Amniotic stem cell (primary cell): Measurements from ENCODE around the gene DCAF17.
"Not testable (repeated sequence)": the region's sequence is repeated elsewhere in the genome, so short reads cannot be mapped to it uniquely, and the experiment has no call there.

Experiments
- DNase-seq: peaks from one replicate; lab custom pipeline; 2025; lab: John Stamatoyannopoulos, UW

DCAF17 gene

DNA sequence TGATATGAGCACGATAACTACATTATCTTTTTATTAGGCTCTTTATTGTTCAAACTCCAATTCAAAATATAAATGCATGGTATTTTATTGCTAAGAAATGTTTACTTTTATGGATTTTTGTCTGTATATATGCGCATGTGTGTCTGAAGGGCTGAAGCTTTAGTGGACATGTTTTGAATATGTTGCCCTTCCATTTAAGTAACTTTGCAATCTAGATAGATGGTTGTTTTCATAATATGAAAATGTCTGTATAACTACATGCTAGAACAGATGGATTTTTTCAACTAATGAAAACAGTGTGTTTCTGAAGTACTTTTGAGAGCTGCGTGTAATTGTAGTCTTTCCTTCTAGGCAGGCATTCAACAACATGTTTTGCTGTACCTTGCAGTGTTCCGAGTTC is 18.7 kb downstream of the DCAF17 start:
- no peak for DNase-seq

GRCh38 chr2:171459498-171459897 is 25.5 kb downstream of the DCAF17 start:
- no peak for DNase-seq

GRCh38 chr2:171460537-171460936 is 26.5 kb downstream of the DCAF17 start:
- no peak for DNase-seq

- no peak for DNase-seq
Measured at GRCh38 chr2:171469176-171469575, 35.1 kb downstream of the DCAF17 start.

GRCh38 chr2:171470129-171470528 is 36.1 kb downstream of the DCAF17 start:
- no peak for DNase-seq

DNA sequence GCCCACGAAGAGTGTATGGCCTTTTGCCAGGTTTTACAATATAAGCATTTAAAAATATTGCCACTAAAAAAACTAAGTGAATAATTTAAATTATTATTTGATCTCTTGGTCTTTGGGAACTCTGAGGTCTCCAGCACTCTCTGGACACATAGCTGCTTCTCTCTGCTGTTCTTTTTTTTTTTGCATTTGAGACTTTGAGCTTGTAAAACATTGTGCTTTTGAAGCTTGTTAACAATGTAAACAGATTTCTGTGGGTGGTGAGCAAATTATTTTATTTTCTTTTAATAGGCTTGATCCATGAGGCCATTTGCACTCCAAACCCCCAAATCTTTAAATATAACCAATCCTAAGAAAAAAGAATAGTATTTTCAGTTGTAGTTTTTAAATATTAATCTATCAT is 42.0 kb downstream of the DCAF17 start:
- DNase-seq: no peak

- no peak for DNase-seq
Measured at GRCh38 chr2:171478345-171478744, 44.3 kb downstream of the DCAF17 start.

- no peak for DNase-seq
Measured at GRCh38 chr2:171479154-171479814, 45.3 kb downstream of the DCAF17 start.

DNA sequence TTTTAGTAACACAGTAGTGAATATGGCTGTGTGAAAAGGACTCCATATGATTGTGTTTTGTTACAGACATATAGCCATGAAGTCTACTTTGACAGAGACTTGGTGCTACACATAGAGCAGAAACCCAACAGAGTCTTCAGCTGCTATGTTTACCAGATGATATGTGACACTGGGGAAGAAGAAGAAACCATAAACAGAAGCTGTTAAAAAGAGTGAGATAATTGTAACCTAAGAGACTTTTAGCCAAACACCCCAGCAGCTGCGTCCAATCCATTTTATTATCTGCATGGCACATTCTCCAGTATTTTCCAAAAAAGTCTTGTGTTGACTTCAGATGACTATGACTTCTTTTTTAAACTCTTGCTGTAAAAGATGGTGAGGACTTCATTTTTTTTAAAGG is 46.9 kb downstream of the DCAF17 start:
- DNase-seq: no peak

GRCh38 chr2:171482308-171482707 is 48.3 kb downstream of the DCAF17 start:
- no peak for DNase-seq

GRCh38 chr2:171482877-171483276 is 48.9 kb downstream of the DCAF17 start:
- DNase-seq: no peak

DNA sequence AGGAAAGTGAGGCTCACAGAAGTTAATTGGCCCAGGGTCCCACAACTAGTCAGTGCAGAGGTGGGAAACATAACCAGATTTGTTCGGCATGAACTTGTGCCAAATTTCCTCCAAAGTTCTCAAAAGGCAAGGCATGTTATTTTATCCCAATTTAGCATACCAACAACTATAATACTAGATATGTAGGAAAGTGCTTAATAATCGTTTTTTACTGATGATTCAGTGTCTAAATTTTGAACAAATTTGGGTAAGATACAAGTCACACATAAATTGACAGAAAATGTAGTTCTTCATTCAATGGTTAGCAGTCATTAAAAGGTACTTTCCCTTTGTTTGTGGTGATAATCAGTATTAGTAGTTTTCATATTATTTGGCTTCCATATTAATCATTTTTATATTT is 49.8 kb downstream of the DCAF17 start:
- DNase-seq: no peak

GRCh38 chr2:171485116-171485515 is 51.1 kb downstream of the DCAF17 start:
- DNase-seq: no peak

DNA sequence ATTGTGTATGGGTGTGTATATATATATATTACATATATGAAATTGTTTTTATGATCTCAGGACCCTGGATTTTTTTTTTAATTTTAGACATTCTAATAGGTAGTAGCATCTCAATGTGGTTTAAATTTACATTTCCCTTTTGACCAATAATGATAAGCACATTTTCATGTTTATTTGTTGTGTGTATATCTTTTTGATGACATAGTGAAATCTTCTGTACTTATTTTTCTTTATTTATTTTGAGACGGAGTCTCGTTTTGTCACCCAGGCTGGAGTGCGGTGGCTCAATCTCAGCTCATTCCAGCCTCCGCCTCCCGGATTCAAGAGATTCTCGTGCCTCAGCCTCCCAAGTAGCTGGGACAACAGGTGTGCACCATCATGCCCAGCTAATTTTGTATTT is 53.2 kb downstream of the DCAF17 start:
- DNase-seq: no peak

DNA sequence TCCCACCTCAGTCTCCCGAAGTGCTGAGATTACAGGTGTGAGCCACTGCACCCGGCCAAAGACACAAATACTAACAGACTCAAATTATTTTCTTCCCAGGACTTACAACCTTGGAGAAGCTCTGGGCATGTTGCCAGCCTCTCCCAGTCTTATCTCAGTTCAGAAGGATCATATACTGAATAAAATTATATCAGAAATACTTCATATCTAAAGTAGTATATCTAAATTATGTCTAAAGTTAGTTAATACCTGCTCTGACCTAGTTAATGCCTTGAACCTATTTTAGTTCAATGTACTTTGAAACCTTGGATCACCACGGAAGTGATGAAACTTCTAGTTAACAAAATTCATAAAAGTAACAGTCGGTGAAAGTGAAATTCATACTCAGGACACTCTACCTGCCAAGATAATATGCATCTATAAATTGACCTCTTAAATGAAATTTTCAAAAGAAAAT is 53.8 kb downstream of the DCAF17 start:
- DNase-seq: no peak

DNA sequence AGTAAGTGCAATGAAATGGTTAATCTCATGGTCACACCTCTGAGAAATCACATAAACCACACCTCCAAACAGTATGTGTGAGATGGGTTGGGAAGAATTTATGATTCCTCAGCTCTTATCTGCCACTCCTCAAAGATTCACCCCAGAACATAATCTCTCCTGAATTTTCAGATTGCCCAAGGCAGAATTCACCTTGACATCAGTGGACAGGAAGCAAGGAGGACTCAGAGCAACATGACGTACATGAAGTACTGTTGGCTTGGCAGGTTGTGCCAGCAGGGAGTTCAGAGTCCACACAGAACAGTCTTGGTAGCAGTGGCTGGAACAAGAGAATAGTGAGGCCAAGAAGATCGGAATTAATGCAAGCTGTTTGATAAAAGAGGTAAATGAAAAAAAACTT is 56.6 kb downstream of the DCAF17 start:
- no peak for DNase-seq

GRCh38 chr2:171491292-171491691 is 57.3 kb downstream of the DCAF17 start:
- DNase-seq: no peak

- DNase-seq: no peak
Measured at GRCh38 chr2:171492664-171493063, 58.6 kb downstream of the DCAF17 start.

DNA sequence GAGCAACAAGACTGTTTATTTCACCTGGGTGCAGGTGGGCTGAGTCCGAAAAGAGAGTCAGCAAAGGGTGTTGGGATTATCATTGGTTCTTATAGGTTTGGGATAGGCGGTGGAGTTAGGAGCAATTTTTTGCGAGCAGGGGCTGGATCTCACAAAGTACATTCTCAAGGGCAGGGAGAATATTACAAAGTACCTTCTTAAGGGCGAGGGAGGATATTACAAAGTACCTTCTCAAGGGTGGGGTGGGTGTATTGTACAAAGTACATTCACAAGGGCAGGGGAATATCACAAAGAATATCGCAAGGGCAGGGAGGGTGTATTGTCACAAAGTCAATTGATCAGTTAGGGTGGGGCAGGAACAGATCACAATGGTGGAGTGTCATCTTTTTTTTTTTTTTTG is 63.6 kb downstream of the DCAF17 start:
- DNase-seq: not testable (repeated sequence)

DNA sequence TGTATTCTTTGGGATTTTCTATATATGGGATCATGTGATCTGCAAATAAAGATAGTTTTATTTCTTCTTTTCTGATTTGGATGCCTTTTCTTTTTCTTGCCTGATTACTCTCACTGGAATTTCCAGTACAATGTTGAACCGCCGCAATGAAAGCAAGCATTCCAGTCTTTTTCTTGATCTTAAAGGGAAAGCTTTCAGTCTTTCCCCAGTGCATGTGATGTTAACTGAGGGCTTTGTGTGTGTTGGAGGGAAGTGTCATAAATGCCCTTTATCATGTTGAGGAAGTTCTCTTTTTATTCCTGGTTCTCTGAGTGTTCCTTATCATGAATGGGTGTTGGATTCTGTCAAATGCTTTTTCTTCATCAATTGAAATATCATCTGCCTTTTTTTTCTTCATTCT is 71.3 kb downstream of the DCAF17 start:
- no peak for DNase-seq

GRCh38 chr2:171509945-171510731 is 76.1 kb downstream of the DCAF17 start:
- no peak for DNase-seq

GRCh38 chr2:171512014-171512413 is 78.0 kb downstream of the DCAF17 start:
- DNase-seq: no peak

DNA sequence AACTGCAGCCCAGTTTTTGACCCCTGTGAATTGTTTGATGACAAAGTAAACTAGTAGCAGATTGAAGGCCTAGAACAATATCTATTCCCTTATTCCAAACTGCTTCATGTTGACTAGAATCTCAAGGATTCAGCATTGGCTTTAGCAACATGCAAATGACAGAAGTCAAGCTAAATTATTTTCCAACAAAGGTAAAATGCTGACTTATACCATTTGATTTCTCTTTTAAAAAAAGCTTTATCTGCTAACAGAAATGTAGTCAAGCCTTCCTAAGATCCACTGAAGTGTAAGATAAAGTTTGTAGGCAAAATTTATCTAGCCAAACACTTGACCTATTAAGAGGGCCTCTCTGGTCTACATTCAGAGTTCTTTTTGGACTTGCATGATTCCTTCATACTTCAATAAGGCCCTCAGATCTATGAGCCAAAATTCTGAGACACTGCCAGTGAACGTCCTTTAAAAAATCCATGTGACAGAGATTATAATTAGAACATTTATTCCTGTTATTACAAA is 78.7 kb downstream of the DCAF17 start:
- no peak for DNase-seq
